SK-N-SH (cell line): ENCODE data around the gene MRPL51.

Experiments used
- CTCF ChIP-seq: fragments of 200-600 bp; sonication (generic); IDR thresholded peaks from 2 replicates; pipeline ENCODE4 v1.6.1; 2017; ENCODE audit warnings: antibody characterized with exemption, mild to moderate bottlenecking, moderate library complexity
- MAX ChIP-seq: IDR thresholded peaks from 2 replicates; pipeline ENCODE4 v1.4.0; 2012; ENCODE audit warnings: low read depth
- MXI1 ChIP-seq: IDR thresholded peaks from 2 replicates; pipeline ENCODE4 v1.6.1; 2012; ENCODE audit warnings: mild to moderate bottlenecking, low read depth, low read length, improper control_type of control experiment
- NRF1 ChIP-seq: IDR thresholded peaks from 2 replicates; pipeline ENCODE4 v1.6.1; 2012; ENCODE audit warnings: low read depth, mild to moderate bottlenecking, low read length
- POLR2AphosphoS5 ChIP-seq: IDR thresholded peaks from 2 replicates; pipeline ENCODE4 v1.6.1; 2012; ENCODE audit warnings: low read depth, low read length
- TAF1 ChIP-seq: IDR thresholded peaks from 2 replicates; pipeline ENCODE4 v1.6.1; 2012; ENCODE audit warnings: low read depth, mild to moderate bottlenecking, low read length, moderate library complexity, borderline replicate concordance
- YY1 ChIP-seq: IDR thresholded peaks from 2 replicates; pipeline ENCODE4 v1.4.0; 2012; ENCODE audit warnings: low read depth, mild to moderate bottlenecking
- ZBTB33 ChIP-seq: IDR thresholded peaks from 2 replicates; pipeline ENCODE4 v1.4.0; 2012; ENCODE audit warnings: low read depth, borderline replicate concordance
- TF ChIP-seq, protein P1 (sequence below): IDR thresholded peaks from 2 replicates; pipeline ENCODE4; 2012
- TF ChIP-seq, protein P2 (sequence below): fragments of 150-350 bp; IDR thresholded peaks from 2 replicates; pipeline ENCODE4 v1.6.1; 2017; ENCODE audit warnings: antibody characterized with exemption, low read length, low read depth, borderline replicate concordance

DNA sequence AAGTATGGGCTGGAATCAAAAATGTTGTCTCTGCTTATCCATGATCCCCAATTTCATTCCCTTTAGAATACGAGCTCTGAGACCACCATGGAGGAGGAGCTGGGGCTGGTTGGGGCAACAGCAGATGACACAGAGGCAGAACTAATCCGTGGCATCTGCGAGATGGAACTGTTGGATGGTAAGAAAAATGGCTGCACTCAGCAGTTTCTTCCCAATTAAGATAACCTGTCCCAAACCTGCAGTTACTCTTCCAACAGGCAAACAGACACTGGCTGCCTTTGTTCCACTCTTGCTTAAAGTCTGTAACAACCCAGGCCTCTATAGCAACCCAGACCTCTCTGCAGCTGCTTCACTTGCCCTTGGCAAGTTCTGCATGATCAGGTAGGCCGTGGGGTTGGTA, 34.6 kb upstream of the MRPL51 start:
- no peak for TF ChIP-seq CTCF
- TF ChIP-seq ZBTB33, result no peak
- no peak for TF ChIP-seq POLR2AphosphoS5
- no peak for TF ChIP-seq TAF1
- TF ChIP-seq MXI1, result no peak
- TF ChIP-seq, protein P1, sequence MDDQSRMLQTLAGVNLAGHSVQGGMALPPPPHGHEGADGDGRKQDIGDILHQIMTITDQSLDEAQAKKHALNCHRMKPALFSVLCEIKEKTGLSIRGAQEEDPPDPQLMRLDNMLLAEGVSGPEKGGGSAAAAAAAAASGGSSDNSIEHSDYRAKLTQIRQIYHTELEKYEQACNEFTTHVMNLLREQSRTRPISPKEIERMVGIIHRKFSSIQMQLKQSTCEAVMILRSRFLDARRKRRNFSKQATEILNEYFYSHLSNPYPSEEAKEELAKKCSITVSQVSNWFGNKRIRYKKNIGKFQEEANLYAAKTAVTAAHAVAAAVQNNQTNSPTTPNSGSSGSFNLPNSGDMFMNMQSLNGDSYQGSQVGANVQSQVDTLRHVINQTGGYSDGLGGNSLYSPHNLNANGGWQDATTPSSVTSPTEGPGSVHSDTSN, result no peak
- TF ChIP-seq, protein P2, sequence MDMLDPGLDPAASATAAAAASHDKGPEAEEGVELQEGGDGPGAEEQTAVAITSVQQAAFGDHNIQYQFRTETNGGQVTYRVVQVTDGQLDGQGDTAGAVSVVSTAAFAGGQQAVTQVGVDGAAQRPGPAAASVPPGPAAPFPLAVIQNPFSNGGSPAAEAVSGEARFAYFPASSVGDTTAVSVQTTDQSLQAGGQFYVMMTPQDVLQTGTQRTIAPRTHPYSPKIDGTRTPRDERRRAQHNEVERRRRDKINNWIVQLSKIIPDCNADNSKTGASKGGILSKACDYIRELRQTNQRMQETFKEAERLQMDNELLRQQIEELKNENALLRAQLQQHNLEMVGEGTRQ, result no peak
- TF ChIP-seq NRF1, result no peak
- no peak for TF ChIP-seq MAX
- TF ChIP-seq YY1, result no peak
